ENCODE data around the gene PGAM2.

The PGAM2 gene

DNA sequence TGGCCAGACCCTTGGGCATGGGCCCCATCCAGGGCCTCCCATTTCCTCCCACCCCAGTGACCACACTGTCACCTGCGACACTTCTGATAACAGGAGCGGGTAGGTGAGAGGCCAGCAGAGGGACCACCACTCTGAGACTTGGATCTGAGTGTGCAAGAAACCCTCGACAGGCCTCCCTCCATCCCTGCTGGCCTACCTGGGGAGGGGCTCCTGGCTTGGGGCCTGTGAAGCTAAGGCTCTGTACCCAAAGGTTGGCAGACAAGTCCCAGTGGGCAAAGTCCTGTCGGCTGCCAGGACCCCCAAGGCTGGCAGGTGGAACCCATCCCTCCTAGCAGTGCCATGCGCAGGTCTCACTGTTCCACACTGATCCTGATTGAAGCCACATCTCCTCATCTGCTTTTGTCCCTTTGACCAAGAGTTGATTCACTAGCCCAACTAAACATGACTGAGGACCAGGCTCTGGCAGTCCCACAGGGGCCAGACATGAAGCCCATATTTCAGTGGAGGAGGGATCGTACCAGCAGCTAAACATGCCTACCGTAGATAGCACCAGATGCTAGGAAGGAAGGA is 1.2 kb upstream of the PGAM2 start:
- no peak for DNase-seq (ENCODE audit: low read depth)

DNA sequence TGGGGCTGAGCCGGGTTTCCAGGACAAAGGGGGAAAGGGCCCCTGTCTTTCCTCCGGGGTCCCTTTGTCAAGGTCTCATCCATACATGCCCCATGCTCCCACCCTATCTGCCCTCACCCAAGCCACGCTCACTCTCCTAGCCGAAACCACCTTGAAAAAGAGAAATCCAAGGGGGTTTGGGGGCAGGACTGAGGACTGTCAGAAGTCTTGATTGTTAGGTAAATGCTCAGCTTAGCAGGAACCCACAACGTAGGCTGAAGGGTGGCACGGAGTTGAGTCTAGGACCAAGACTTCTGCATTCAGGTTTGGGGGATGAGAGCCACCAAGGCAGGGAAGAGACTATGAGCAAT is 719 bp upstream of the PGAM2 start:
- DNase-seq (ENCODE audit: low read depth), result no peak

DNA sequence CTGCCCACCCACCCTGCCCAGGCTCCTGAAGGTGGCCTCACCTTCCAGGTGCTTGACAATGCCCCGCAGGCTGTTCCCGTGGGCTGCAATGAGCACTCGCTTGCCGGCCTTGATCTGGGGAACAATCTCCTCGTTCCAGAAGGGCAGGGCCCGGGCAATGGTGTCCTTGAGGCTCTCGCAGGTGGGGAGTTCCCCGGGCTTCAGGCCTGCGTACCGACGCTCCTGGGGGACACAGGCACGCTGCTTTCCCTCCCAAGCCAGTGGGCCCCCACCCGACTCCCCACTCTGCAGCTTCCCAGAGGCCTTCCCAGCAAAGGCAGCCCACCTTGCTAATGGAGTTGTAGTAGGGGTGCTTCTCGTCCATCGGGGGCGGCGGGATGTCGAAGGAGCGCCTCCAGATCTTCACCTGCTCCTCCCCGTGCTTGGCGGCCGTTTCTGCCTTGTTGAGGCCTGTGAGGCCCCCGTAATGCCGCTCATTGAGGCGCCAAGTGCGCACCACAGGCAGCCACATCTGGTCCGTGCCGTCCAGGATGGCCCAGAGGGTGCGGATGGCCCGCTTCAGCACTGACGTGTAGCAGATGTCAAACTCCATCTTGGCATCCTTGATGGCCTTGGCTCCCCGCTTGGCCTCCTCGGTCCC is 456 bp downstream of the PGAM2 start:
- DNase-seq (ENCODE audit: low read depth), result peak; percentile 13

GRCh38 chr7:44063894-44064651 is 1.3 kb downstream of the PGAM2 start:
- DNase-seq (ENCODE audit: low read depth), result no peak

GRCh38 chr7:44063547-44063893 is 1.8 kb downstream of the PGAM2 start:
- DNase-seq (ENCODE audit: low read depth), result no peak

GRCh38 chr7:44062903-44063295 is 2.5 kb downstream of the PGAM2 start:
- DNase-seq (ENCODE audit: low read depth), result no peak

DNA sequence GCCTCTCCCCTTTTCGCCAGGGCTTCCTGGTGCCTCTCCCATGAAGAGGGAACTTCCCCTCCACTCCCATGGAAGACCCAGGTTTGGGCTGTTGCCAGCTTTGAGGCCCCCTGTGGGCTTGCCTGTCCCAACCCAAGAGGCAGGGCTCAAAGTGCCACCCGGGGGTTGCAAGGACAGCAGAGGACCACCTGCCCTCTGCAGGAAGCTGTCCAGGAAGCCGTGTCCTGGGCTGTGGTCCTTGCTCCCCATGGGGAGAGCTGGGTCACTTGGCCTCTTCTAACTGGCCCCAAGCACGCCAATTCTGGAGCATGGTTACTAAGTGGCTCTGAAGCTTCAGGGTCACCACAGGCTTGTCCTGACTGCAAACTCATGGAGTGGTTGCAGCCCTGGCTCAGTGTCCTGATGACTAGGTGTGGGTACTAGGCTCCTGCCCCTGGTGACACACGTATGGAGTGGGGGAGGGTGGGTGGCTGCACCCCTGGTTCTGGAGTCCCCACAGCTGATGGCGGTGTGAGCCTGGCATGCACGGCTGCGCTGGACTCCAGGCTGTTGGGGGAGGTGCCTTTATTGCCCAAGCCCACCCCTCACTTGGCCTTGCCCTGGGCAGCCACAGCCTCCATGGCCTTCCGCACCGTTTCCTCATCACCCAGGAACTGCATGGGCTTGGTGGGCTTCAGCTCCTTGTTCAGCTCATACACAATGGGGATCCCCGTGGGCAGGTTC is 3.0 kb downstream of the PGAM2 start:
- DNase-seq (ENCODE audit: low read depth), result no peak

- no peak for DNase-seq (ENCODE audit: low read depth)
Observed at GRCh38 chr7:44061645-44062179, 3.7 kb downstream of the PGAM2 start.

DNA sequence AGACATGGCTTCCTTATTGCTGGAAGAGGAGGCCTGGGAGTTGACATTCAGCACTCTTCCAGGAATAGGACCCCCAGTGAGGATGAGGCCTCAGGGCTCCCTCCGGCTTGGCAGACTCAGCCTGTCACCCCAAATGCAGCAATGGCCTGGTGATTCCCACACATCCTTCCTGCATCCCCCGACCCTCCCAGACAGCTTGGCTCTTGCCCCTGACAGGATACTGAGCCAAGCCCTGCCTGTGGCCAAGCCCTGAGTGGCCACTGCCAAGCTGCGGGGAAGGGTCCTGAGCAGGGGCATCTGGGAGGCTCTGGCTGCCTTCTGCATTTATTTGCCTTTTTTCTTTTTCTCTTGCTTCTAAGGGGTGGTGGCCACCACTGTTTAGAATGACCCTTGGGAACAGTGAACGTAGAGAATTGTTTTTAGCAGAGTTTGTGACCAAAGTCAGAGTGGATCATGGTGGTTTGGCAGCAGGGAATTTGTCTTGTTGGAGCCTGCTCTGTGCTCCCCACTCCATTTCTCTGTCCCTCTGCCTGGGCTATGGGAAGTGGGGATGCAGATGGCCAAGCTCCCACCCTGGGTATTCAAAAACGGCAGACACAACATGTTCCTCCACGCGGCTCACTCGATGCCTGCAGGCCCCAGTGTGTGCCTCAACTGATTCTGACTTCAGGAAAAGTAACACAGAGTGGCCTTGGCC is 4.3 kb downstream of the PGAM2 start:
- no peak for DNase-seq (ENCODE audit: low read depth)

GRCh38 chr7:44060091-44060947 is 5.0 kb downstream of the PGAM2 start:
- no peak for DNase-seq (ENCODE audit: low read depth)

GRCh38 chr7:44059219-44060090 is 5.9 kb downstream of the PGAM2 start:
- no peak for DNase-seq (ENCODE audit: low read depth)

- no peak for DNase-seq (ENCODE audit: low read depth)
Observed at GRCh38 chr7:44058759-44059218, 6.6 kb downstream of the PGAM2 start.

GRCh38 chr7:44057849-44058758 is 7.3 kb downstream of the PGAM2 start:
- no peak for DNase-seq (ENCODE audit: low read depth)

GRCh38 chr7:44057181-44057848 is 8.1 kb downstream of the PGAM2 start:
- DNase-seq (ENCODE audit: low read depth), result no peak

DNA sequence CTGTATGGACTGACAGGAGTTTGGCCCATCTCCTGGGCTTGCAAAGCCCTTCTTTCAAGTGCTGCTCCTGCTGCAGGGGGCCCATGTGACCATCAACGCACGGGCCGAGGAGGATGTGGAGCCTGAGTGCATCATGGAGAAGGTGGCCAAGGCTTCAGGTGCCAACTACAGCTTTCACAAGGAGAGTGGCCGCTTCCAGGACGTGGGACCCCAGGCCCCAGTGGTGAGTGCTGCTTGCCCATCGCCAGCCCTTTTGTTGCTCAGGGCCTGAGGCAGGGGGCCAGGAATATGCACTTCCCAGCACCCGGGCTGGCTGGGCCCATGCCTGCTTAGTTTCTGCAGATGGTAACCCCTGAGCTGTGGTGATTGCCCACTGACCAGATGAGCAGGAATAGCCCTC is 8.7 kb downstream of the PGAM2 start:
- no peak for DNase-seq (ENCODE audit: low read depth)

GRCh38 chr7:44052771-44053365 is 12.5 kb downstream of the PGAM2 start:
- DNase-seq (ENCODE audit: low read depth), result no peak

DNA sequence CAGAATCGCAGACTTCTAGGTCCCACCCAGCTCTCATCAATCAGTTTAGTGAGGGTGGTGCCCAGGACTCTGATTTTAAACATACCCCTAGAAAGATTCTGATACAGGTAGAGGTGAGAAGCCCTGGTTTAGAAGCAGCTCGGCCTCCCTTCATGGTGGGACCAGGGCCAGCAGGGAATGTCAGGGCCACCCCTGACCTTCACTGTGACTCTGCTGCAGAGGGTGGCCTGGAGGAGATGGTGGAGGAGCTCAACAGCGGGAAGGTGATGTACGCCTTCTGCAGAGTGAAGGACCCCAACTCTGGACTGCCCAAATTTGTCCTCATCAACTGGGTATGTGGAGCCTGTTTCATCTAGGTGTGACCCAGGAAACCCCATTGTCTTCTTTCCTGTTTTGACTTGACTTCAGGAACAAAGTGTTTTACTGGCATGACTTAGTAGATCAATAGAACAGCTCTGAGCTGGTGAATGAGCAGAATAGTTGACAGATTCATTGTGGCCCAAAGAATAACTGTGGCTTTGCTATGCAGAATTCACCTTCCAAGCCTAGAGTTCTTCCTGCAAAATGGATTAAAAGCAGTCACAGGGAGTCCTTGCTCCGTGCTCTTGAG is 13.7 kb downstream of the PGAM2 start:
- no peak for DNase-seq (ENCODE audit: low read depth)

All from EH (cell line).